HL-60 (cell line): ENCODE results near the gene GRID1.

Experiments used
- DNase-seq, 2 experiments: peaks; one replicate each; pipeline ENCODE4 v3.0.0-alpha.2; 2010 to 2020; ENCODE audit warnings: low read depth in 1 of 2, low spot score in 1 of 2
- H3K27ac ChIP-seq: fragments of 250-450 bp; sonication (Bioruptor Pico); replicated peaks from 2 replicates; pipeline ENCODE4 v1.5.1; 2020; ENCODE audit warnings: mild to moderate bottlenecking, moderate library complexity
- H3K27me3 ChIP-seq: fragments of 250-450 bp; sonication (Bioruptor Pico); 2 replicates; pipeline ENCODE4 v1.5.1; 2021; ENCODE audit warnings: mild to moderate bottlenecking, moderate library complexity; ENCODE audit not compliant: insufficient read depth, poor library complexity, severe bottlenecking
- H3K4me3 ChIP-seq: replicated peaks from 2 replicates; pipeline ENCODE4 v1.5.1; 2011; ENCODE audit warnings: mild to moderate bottlenecking, control low read depth, low read length; ENCODE audit not compliant: insufficient read depth
- GABPA ChIP-seq: IDR thresholded peaks from 2 replicates; pipeline ENCODE4 v1.6.1; 2012; ENCODE audit warnings: low read depth
- POLR2AphosphoS5 ChIP-seq: IDR thresholded peaks from 2 replicates; pipeline ENCODE4 v1.6.1; 2012; ENCODE audit warnings: low read depth
- SPI1 ChIP-seq: IDR thresholded peaks from 2 replicates; pipeline ENCODE4 v1.6.1; 2012; ENCODE audit warnings: low read depth, mild to moderate bottlenecking, borderline replicate concordance
- TF ChIP-seq, protein P1 (sequence below): IDR thresholded peaks from one replicate; pipeline ENCODE4 v1.5.1; 2011; ENCODE audit warnings: low read length, control low read depth, inconsistent platforms; ENCODE audit not compliant: insufficient read depth
- TF ChIP-seq, protein P2 (sequence below): IDR thresholded peaks from 2 replicates; pipeline ENCODE4 v1.6.1; 2012; ENCODE audit warnings: low read depth; ENCODE audit not compliant: insufficient replicate concordance

Gene GRID1

DNA sequence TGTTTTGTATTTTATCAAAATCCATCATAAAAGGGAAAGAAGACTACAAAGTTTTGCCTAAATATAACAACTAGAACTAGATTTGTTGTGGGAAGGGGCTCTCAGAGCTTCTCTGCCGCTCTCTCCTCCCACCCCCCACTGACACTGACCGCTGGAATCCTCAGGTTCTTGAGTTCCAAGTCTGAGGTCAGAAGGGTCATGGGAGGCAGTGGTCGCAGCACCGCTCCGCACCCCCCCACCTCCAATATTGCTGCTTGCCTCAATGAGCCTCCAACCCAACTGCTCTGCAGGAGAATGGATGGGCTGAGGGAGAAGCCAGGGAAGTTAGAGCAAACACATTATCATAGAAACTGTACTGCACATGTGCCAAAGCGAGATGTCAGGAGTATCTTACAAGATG lies 359.4 kb downstream of the GRID1 start:
- no peak for TF ChIP-seq POLR2AphosphoS5
- TF ChIP-seq, protein P1, sequence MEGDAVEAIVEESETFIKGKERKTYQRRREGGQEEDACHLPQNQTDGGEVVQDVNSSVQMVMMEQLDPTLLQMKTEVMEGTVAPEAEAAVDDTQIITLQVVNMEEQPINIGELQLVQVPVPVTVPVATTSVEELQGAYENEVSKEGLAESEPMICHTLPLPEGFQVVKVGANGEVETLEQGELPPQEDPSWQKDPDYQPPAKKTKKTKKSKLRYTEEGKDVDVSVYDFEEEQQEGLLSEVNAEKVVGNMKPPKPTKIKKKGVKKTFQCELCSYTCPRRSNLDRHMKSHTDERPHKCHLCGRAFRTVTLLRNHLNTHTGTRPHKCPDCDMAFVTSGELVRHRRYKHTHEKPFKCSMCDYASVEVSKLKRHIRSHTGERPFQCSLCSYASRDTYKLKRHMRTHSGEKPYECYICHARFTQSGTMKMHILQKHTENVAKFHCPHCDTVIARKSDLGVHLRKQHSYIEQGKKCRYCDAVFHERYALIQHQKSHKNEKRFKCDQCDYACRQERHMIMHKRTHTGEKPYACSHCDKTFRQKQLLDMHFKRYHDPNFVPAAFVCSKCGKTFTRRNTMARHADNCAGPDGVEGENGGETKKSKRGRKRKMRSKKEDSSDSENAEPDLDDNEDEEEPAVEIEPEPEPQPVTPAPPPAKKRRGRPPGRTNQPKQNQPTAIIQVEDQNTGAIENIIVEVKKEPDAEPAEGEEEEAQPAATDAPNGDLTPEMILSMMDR: no peak
- no peak for TF ChIP-seq GABPA
- TF ChIP-seq, protein P2, sequence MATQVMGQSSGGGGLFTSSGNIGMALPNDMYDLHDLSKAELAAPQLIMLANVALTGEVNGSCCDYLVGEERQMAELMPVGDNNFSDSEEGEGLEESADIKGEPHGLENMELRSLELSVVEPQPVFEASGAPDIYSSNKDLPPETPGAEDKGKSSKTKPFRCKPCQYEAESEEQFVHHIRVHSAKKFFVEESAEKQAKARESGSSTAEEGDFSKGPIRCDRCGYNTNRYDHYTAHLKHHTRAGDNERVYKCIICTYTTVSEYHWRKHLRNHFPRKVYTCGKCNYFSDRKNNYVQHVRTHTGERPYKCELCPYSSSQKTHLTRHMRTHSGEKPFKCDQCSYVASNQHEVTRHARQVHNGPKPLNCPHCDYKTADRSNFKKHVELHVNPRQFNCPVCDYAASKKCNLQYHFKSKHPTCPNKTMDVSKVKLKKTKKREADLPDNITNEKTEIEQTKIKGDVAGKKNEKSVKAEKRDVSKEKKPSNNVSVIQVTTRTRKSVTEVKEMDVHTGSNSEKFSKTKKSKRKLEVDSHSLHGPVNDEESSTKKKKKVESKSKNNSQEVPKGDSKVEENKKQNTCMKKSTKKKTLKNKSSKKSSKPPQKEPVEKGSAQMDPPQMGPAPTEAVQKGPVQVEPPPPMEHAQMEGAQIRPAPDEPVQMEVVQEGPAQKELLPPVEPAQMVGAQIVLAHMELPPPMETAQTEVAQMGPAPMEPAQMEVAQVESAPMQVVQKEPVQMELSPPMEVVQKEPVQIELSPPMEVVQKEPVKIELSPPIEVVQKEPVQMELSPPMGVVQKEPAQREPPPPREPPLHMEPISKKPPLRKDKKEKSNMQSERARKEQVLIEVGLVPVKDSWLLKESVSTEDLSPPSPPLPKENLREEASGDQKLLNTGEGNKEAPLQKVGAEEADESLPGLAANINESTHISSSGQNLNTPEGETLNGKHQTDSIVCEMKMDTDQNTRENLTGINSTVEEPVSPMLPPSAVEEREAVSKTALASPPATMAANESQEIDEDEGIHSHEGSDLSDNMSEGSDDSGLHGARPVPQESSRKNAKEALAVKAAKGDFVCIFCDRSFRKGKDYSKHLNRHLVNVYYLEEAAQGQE: no peak
- TF ChIP-seq SPI1: no peak
- no peak overlapping the region for H3K27ac ChIP-seq
- H3K4me3 ChIP-seq: no peak overlapping the region
- no peak for DNase-seq
- no peaks in the 10 kb centered on the region for H3K27me3 ChIP-seq

DNA sequence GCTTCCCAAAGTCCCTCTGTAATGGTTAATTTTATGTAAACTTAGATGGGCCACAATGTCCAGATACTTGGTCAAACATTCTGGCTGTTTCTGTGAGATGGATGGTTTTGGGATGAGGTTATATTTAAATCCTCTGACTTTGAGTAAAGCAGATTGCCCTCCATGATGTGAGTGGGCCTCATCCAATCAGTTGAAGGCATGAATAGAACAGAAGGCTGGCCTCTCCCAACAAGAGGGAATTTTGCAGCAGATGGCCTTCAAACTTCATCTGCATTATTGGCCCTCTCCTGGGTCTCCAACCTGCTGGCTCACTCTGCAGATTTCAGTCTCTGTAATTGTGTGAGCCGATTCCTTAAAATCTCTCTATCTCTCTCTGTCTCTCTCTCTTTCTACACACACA lies 362.3 kb downstream of the GRID1 start:
- no peak for TF ChIP-seq GABPA
- TF ChIP-seq, protein P1: no peak
- TF ChIP-seq, protein P2: no peak
- TF ChIP-seq SPI1: no peak
- TF ChIP-seq POLR2AphosphoS5: no peak
- Histone ChIP-seq H3K27me3 (no peaks in the 10 kb centered on the region), H3K4me3 (no peak overlapping the region)

DNA sequence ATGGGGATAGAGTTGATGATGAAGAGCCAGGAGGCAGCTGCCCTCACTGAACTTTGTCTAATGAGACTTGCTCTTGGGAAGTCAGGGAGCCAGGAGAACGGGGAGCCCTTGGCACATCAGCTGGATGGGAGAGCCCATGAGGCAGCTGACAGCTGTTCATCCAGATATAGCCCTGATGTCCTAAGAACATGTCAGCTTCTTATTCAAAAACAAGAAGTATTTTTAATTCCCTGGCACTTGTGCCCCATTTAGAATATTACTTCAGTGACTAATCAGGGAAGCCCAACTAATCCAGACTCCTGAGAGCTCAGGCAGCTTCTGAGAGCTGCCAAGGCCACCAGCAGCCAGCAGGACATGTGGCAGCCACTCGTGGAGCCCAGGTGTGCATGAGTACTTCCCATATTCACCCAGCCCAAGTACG lies 363.4 kb downstream of the GRID1 start:
- TF ChIP-seq GABPA (no peak), POLR2AphosphoS5 (no peak), SPI1 (no peak)
- TF ChIP-seq, protein P2: no peak
- TF ChIP-seq, protein P1: no peak
- Histone ChIP-seq H3K27me3 (no peaks in the 10 kb centered on the region), H3K4me3 (no peak overlapping the region), H3K27ac (no peak overlapping the region)
- DNase-seq: no peak

More for the DNA sequence above, 362.3 kb downstream of the GRID1 start:
- no peak overlapping the region for H3K27ac ChIP-seq
- DNase-seq: no peak
